ENCODE measurements around the gene CNBP. TPM values are rescaled to one million over a fixed set of nuclear protein-coding genes. Genes with fewer than 3 reads are reported as not detected.

The CNBP gene
- total RNA-seq, 1 donor: 202 TPM

GRCh38 chr3:129121016-129121791 lies 62.5 kb downstream of the CNBP start:
- peak; percentile 47 for DNase-seq (ENCODE audit: low read depth)
- no peak for TF ChIP-seq CTCF (IDR thresholded peaks at IDR 0.05; ENCODE audit: insufficient read depth, low read depth, low read length)
- peak overlapping the region; percentile 79 for H3K4me3 ChIP-seq (ENCODE audit: low read depth, low read length)

- peak; percentile 22 for TF ChIP-seq CTCF (IDR thresholded peaks at IDR 0.05; ENCODE audit: insufficient read depth, low read depth, low read length)
- DNase-seq (ENCODE audit: low read depth): peak; percentile 96
- peak overlapping the region; percentile 79 for H3K4me3 ChIP-seq (ENCODE audit: low read depth, low read length)
These were observed 63.3 kb downstream of the CNBP start for GRCh38 chr3:129120254-129121004.

GRCh38 chr3:129119365-129120100 lies 64.2 kb downstream of the CNBP start:
- peak; percentile 43 for DNase-seq (ENCODE audit: low read depth)
- peak overlapping the region; percentile 79 for H3K4me3 ChIP-seq (ENCODE audit: low read depth, low read length)
- TF ChIP-seq CTCF (IDR thresholded peaks at IDR 0.05; ENCODE audit: insufficient read depth, low read depth, low read length): no peak

GRCh38 chr3:129118745-129119144 lies 65.0 kb downstream of the CNBP start:
- no peak for DNase-seq (ENCODE audit: low read depth)
- TF ChIP-seq CTCF (IDR thresholded peaks at IDR 0.05; ENCODE audit: insufficient read depth, low read depth, low read length): no peak
- H3K4me3 ChIP-seq (ENCODE audit: low read depth, low read length): no peak overlapping the region

Small RNAs within 50 kb of the gene (small RNA-seq; reads per million reads assigned to genes)
- gene RPS27P12: not detected

Other genes with a start within 250 kb of the CNBP start
- under 0.01 TPM in 1 of 2 replicates, not detected in the other for gene CFAP92, start 189.8 kb downstream of the CNBP start, total RNA-seq
- gene EFCC1, start 182.6 kb downstream of the CNBP start, total RNA-seq: not detected in 2 replicates
- gene GP9, start 123.1 kb downstream of the CNBP start, total RNA-seq: not detected in 2 replicates
- gene RAB43, start 62.1 kb downstream of the CNBP start, total RNA-seq: 19.0 and 20.6 TPM in 2 replicates
- gene ISY1, start 22.8 kb downstream of the CNBP start, total RNA-seq: 27.4 and 32.4 TPM in 2 replicates
- gene COPG1, start 65.7 kb upstream of the CNBP start, total RNA-seq: 371 and 402 TPM in 2 replicates
- gene HMCES, start 95.0 kb upstream of the CNBP start, total RNA-seq: 18.0 and 29.4 TPM in 2 replicates
- gene EFCAB12, start 244.7 kb upstream of the CNBP start, total RNA-seq: not detected in 2 replicates

Data from fibroblast of villous mesenchyme (primary cell).